ENCODE results near the gene SERPINA12. TPM values are rescaled to one million over a fixed set of nuclear protein-coding genes. Genes with fewer than 3 reads are reported as not detected.
A peak's percentile ranks its signal among the peaks of the same experiment; 100 is the strongest.

SERPINA12 gene
- total RNA-seq, 1 experiment from 2014 or later, result not detected

DNA sequence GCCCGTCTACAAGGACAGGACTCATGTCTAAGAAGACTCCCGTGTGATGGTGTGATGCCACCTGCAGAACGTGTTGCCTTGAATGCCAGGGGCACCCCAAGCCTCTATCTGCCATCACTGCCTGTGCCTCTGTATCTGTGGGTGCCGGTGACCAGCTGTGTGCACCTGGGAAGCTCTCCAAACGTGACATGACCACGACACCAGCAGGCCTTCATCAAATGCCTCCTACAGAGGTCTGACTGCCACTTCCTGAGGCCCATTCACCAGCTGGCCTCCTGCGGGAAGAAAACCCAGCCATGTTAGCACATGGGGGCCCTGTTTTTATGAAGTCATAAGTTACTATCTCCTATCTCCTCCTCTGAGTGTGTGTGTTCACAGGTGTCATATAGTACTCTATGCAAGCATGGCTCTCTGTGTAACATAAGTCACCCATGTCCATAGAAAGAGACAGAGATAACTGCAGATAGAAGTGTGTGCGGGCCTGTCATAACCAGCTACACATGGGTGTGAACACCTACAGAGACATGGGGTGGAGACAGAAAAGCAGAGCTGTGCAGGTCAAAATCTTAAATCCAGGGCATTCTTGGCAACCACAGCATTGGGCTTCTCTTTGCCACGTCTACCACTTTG, 33.7 kb upstream of the SERPINA12 start:
- H3K4me1 ChIP-seq (replicated peaks), result peaks cover 8% of the 10 kb centered on the region
- no peaks in the 10 kb centered on the region for H3K27me3 ChIP-seq (replicated peaks)
- no peak overlapping the region for H3K27ac ChIP-seq
- H3K9me3 ChIP-seq (replicated peaks), result no peaks in the 10 kb centered on the region
- H3K36me3 ChIP-seq, result no peaks in the 10 kb centered on the region
- no peak overlapping the region for H3K4me3 ChIP-seq
- no peak for DNase-seq (ENCODE audit: low read depth in 1 of 2, low spot score in 2 of 2)

DNA sequence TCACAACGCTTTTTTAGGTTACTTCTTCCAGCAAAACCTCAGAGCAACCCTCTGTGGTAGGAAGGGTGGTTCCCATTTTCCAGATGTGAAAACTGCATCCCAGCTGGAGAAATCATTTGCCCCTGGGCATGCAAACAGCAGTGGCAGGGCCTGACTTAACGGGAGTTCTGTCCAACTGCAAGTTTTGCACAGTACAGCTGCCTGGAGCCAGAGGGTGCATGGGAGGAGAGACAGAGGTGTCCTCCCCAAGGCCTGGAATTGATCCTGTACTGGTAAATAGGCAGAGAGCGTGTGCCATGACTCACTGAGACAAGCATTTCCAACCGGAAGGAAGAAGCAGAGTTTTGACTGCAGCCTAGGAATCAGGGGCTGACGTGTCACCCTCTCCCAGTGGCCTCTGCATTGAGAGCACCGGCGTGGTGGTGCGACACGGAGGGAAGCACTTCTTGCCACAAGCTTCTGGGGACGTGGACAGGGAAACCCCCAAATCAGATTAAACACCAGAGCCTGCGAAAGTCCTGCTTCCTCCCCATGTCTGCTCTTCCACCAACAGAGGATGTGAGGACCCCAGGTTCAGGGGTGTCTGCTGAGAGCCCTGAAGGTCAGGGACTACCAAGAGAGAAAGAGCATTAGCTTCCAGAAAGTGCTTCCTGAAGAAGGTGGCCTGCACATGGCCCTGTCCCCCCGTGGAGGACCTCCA, 33.0 kb upstream of the SERPINA12 start:
- Histone ChIP-seq H3K9me3 (replicated peaks) (no peaks in the 10 kb centered on the region), H3K4me1 (replicated peaks) (peaks cover 8% of the 10 kb centered on the region), H3K36me3 (no peaks in the 10 kb centered on the region), H3K27me3 (replicated peaks) (no peaks in the 10 kb centered on the region), H3K4me3 (no peak overlapping the region), H3K27ac (no peak overlapping the region)
- DNase-seq (ENCODE audit: low read depth in 1 of 2, low spot score in 2 of 2), result no peak

DNA sequence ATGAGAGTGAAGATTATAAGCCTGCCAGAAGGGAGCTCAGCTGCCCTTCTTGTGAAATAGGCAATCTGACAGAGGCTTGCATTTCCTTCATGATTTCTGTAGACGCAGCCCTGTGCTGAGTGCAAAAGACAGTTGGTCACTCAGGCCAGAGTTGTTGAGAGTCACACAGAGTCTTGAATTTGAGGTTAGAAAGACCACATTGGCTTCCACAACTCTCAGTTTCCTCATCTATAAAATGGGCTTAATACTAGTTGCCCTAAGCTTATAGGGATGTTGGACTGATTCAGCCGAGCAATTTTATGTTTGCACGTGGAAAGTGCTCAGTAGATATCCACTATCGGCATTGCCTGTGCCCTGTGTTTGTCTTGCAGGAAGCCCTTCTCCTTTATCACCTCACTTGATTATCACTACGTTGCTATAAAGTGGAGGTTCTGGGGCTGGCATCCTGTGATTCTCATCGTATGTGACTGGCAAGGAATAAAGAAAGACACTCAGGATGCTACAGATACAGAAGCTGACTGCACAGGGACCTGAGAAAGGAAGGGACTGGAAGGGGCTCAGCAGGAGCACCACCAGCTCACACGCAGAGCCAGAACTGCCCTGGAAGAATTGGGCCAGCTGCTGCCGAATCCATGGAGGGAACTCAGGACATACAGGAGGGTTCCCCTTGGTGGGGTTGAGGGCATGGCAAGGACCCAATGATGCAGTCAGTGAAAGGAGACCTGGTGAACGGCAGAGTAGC, 32.1 kb upstream of the SERPINA12 start:
- H3K4me3 ChIP-seq, result no peak overlapping the region
- no peaks in the 10 kb centered on the region for H3K27me3 ChIP-seq (replicated peaks)
- no peak for DNase-seq (ENCODE audit: low read depth in 1 of 2, low spot score in 2 of 2)
- no peak overlapping the region for H3K27ac ChIP-seq
- no peaks in the 10 kb centered on the region for H3K9me3 ChIP-seq (replicated peaks)
- no peaks in the 10 kb centered on the region for H3K36me3 ChIP-seq
- H3K4me1 ChIP-seq (replicated peaks), result peaks cover 8% of the 10 kb centered on the region

DNA sequence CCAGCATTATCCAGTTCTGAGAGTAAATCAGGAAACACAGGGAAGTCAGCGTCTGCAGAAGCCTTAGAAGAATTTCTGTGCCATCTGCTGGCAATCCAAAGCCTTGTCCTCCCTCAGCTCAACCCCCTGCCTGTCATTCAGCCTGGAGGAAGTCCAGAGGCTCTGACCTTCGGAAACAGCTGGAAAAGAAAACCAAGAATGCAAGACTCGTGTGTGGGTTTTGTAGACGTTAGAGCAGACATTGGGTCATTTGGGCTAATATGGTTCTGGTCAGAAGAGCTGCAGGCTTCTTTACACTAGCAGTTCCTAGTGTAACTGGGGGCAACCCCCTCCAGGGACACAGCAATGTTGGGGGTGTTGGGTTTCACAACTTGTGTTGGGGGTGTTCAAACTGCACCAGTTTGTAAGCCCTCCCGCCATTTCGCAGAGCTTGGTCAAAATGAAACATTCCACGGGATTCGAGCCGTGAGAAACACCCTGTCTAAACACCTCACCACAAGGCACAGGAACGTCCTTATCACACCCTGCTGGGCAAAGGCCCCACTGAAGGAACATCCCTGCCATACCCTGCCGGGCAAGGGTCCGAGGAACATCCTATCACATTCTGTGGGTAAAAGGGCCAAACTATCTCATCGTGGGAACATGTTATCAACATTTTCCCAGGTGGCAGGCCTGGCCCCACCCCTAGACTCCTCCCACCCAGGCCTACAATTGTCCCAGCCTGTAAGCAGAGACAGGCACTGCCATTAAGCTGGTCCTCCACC, 30.9 kb upstream of the SERPINA12 start:
- Histone ChIP-seq H3K4me3 (no peak overlapping the region), H3K36me3 (no peaks in the 10 kb centered on the region), H3K27ac (no peak overlapping the region), H3K27me3 (replicated peaks) (no peaks in the 10 kb centered on the region), H3K9me3 (replicated peaks) (no peaks in the 10 kb centered on the region), H3K4me1 (replicated peaks) (peaks cover 8% of the 10 kb centered on the region)
- no peak for DNase-seq (ENCODE audit: low read depth in 1 of 2, low spot score in 2 of 2)

DNA sequence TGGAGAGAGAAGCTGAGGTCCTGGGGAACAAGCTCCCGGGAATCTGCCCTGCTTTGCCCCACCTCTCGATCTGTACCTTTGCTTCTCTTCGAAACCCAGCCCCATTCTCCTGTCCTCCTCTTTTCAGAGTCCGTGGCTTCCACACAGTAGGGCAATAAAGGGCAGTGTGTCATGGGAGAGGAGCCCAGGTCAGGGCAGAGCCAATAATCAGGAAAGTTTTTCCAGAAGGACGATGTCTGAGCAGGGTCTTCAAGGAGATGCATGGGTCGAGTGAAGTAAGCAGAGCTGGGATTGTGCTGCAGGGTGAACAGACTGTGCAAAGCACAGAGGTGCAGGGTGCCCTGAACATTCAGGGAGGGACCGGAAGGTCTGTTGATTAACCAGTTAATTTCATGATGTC, 29.9 kb upstream of the SERPINA12 start:
- no peaks in the 10 kb centered on the region for H3K36me3 ChIP-seq
- H3K9me3 ChIP-seq (replicated peaks), result no peaks in the 10 kb centered on the region
- H3K27me3 ChIP-seq (replicated peaks), result no peaks in the 10 kb centered on the region
- no peak overlapping the region for H3K27ac ChIP-seq
- no peak overlapping the region for H3K4me3 ChIP-seq
- peaks cover 8% of the 10 kb centered on the region for H3K4me1 ChIP-seq (replicated peaks)
- DNase-seq (ENCODE audit: low read depth in 1 of 2, low spot score in 2 of 2), result no peak

DNA sequence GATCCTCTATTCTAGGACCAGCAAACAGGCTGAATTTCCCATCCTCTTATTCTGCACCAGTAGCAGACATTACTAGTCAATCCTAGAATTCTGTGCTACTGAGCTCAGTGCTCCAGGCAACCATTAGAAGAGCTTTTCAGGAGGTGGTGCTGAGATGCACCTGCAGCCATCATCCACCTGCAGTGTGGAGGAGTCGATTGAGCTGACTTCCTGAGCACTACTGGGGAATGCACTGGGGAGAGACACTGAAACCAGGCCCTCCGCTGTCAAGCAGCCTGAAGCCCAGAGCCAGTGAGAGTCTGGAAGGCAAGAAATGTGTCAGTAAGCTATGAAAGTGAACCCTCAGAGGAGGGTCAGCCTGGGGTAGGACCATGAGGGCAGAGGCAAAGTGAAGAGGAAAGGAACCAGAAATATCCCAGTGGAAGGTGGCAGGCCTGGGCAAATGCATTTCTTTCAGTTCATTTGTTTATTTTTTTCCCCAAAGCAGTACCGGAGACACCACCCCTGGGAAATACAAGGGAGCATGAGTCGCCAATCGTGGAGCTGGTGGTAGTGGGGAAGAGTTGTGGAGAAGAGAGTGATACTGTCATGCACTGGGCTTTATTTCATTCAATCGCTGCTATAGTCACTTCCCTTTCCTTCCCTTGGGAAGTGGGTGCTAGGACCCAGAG, 28.9 kb upstream of the SERPINA12 start:
- H3K27ac ChIP-seq, result no peak overlapping the region

DNA sequence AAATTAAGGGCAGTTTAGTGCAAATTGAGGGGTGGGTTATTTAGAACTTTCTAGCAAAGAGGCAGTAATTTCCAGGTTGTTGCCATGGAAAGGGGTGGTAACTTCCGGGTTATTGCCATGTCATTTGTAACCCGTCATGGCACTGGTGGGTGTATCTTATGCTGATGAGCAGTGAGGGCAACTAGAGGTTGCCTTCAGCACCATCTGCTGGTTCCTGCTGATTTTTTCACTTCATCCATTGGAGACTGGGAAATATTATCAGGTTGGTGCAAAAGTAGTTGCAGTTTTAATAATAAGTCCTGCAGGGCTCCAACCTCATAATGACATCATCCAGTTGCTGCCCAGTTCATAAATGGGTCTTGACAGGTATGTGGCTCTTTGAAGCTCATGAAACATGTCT, 27.6 kb upstream of the SERPINA12 start:
- Histone ChIP-seq H3K9me3 (replicated peaks) (no peaks in the 10 kb centered on the region), H3K4me1 (replicated peaks) (peaks cover 9% of the 10 kb centered on the region), H3K36me3 (no peaks in the 10 kb centered on the region), H3K27me3 (replicated peaks) (no peaks in the 10 kb centered on the region), H3K27ac (no peak overlapping the region), H3K4me3 (no peak overlapping the region)
- DNase-seq (ENCODE audit: low read depth in 1 of 2, low spot score in 2 of 2), result no peak

More for the DNA sequence above, 28.9 kb upstream of the SERPINA12 start:
- Histone ChIP-seq H3K36me3 (no peaks in the 10 kb centered on the region), H3K9me3 (replicated peaks) (no peaks in the 10 kb centered on the region), H3K4me3 (no peak overlapping the region), H3K4me1 (replicated peaks) (peaks cover 8% of the 10 kb centered on the region), H3K27me3 (replicated peaks) (no peaks in the 10 kb centered on the region)
- no peak for DNase-seq (ENCODE audit: low read depth in 1 of 2, low spot score in 2 of 2)

DNA sequence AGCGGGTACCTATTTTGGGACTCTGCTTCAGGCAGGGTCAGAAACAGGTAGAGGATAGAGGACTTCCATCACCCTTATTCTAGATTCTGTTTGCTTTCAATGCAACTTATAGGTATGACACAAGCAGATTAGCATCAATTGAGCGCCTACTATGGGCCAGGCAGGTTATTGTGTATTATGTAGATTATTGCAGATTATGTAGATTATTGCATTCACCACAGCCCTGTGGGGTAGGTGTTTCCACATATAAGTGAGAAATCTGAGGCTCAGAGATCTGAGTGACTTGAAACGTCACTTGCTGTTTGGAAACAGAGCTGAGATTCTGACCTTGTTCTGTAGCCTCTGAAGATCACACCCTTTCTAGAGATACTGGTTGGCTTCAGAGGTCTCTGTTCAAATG, 26.2 kb upstream of the SERPINA12 start:
- Histone ChIP-seq H3K27me3 (replicated peaks) (no peaks in the 10 kb centered on the region), H3K36me3 (no peaks in the 10 kb centered on the region), H3K9me3 (replicated peaks) (no peaks in the 10 kb centered on the region), H3K27ac (no peak overlapping the region), H3K4me3 (no peak overlapping the region), H3K4me1 (replicated peaks) (peaks cover 9% of the 10 kb centered on the region)
- no peak for DNase-seq (ENCODE audit: low read depth in 1 of 2, low spot score in 2 of 2)

DNA sequence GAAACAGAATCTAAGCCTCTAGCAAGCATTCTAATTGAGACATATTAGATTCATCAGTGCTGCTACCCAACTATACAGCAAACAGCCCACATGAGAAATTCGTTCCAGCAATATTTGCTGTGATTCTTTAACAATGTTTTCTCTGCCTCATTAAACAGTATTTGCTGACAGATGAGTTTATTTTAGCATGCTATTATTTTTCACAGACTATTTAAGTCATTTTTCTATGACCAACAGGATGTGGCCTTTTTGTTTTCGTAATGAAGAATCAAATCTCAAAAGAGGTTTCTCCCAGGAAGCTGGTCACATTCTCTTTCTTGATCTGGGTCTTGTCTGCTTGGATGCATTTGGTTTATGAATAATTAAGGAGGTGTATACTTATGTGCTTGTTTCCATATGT, 23.2 kb upstream of the SERPINA12 start:
- no peak overlapping the region for H3K4me3 ChIP-seq
- no peaks in the 10 kb centered on the region for H3K36me3 ChIP-seq
- H3K4me1 ChIP-seq (replicated peaks), result peaks cover 9% of the 10 kb centered on the region
- no peaks in the 10 kb centered on the region for H3K9me3 ChIP-seq (replicated peaks)
- H3K27ac ChIP-seq, result no peak overlapping the region
- H3K27me3 ChIP-seq (replicated peaks), result no peaks in the 10 kb centered on the region
- DNase-seq (ENCODE audit: low read depth in 1 of 2, low spot score in 2 of 2), result peak in 1 of 2 experiments; percentile 19

DNA sequence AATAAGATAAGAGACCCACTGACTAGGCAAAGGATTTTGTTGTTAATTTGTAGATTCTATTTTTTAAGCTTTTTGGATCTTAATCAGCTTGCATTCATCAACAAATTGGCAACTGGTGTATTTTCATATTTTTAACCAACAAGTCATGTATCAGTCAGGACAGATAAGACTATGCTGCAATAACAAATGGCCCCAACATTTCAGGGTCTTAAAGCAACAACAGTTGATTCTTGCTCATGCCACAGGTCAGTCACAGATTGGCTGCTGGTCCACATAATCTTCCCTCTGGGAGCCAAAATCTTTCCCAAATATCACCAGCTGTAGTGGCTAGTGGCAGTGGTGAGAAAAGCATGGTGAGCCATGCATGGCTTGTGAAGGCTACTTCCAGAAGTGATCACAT, 21.9 kb upstream of the SERPINA12 start:
- no peaks in the 10 kb centered on the region for H3K27me3 ChIP-seq (replicated peaks)
- H3K4me1 ChIP-seq (replicated peaks), result peaks cover 9% of the 10 kb centered on the region
- no peaks in the 10 kb centered on the region for H3K9me3 ChIP-seq (replicated peaks)

DNA sequence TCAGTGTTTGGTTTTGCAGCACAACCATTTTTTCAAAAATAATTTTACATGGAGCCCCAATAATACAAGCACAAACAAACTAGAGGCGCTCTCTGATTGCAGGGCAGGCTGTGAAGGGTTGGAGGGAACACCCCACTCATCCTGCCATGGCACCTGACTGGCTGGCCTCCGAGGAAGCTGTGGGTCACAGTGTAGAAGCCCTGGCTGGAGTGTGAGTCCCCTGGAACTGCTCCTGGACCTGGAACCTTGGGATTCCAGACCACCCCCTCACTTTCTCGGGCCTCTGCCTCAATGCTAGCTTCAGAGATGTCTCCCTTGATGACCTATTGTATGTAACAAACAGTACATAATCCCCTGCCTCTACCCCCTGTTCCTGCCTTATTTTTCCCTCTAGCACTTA, 14.8 kb upstream of the SERPINA12 start:
- DNase-seq (ENCODE audit: low read depth in 1 of 2, low spot score in 2 of 2), result no peak
- no peaks in the 10 kb centered on the region for H3K36me3 ChIP-seq
- H3K4me1 ChIP-seq (replicated peaks), result no peaks in the 10 kb centered on the region
- H3K27me3 ChIP-seq (replicated peaks), result no peaks in the 10 kb centered on the region
- H3K9me3 ChIP-seq (replicated peaks), result no peaks in the 10 kb centered on the region
- no peak overlapping the region for H3K4me3 ChIP-seq
- no peak overlapping the region for H3K27ac ChIP-seq

More for the DNA sequence above, 21.9 kb upstream of the SERPINA12 start:
- Histone ChIP-seq H3K4me3 (no peak overlapping the region), H3K27ac (no peak overlapping the region), H3K36me3 (no peaks in the 10 kb centered on the region)
- DNase-seq (ENCODE audit: low read depth in 1 of 2, low spot score in 2 of 2), result no peak

DNA sequence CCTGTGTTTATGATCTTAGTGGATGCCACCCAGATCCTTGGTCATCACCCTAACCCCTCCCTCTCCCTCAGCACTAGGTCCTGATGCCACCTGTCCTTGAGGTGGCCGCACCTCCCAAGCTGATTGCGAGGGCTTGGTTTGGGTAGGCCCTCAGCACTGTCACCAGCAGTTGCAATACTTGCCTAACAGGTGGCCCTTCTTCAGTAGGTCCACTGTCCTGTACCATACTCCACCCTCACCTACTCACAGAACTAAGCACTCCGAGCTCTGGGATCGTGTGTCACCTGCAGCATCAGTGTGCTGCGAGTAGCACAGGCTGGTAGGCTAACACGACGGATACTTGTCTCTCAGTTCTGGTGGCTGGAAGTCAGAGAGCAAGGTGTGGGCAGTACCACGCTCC, 14.0 kb upstream of the SERPINA12 start:
- DNase-seq (ENCODE audit: low read depth in 1 of 2, low spot score in 2 of 2), result no peak
- Histone ChIP-seq H3K27me3 (replicated peaks) (no peaks in the 10 kb centered on the region), H3K4me1 (replicated peaks) (no peaks in the 10 kb centered on the region), H3K27ac (no peak overlapping the region), H3K9me3 (replicated peaks) (no peaks in the 10 kb centered on the region), H3K36me3 (no peaks in the 10 kb centered on the region), H3K4me3 (no peak overlapping the region)

DNA sequence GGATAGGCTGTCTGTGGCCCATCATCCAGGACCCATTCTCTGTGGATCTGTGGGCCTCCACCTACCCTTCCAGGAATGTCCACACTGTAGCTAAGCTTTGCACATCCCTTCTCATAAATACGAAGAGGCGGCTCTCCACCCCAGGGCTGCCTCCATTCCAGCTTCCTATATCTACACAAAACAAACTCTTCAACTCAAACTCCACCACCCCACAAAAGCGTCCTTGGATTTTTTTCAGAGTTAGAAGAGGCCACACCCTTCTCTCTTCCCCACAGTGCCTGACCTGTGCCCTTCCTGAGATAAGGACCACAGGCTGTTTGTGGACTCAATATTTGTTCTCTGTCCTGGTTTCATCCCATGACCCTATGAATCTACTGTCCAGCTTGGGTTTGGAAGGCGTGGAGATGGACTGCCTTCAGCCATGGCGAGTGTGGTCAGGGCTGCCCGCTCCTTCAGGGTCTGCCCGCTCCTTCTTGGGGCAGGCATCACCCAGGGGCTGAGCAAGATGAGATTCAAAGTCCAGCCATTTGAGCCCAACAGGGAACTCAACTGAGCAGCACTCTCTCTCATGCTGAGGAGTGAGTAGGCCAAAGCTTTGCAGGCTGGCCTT, 13.0 kb upstream of the SERPINA12 start:
- H3K9me3 ChIP-seq (replicated peaks), result no peaks in the 10 kb centered on the region
- H3K4me3 ChIP-seq, result no peak overlapping the region
- H3K36me3 ChIP-seq, result no peaks in the 10 kb centered on the region
- no peaks in the 10 kb centered on the region for H3K27me3 ChIP-seq (replicated peaks)
- no peak overlapping the region for H3K27ac ChIP-seq
- no peak for DNase-seq (ENCODE audit: low read depth in 1 of 2, low spot score in 2 of 2)
- H3K4me1 ChIP-seq (replicated peaks), result no peaks in the 10 kb centered on the region

All from SJSA1 (cell line).